Measurements from ENCODE around the gene LCA5.

GRCh38 chr6:79453558-79454042 is 83.6 kb downstream of the LCA5 start:
- no peak for TF ChIP-seq POLR2A (IDR thresholded peaks at IDR 0.05; ENCODE audit: low read depth, low read length)
- TF ChIP-seq CTCF (IDR thresholded peaks at IDR 0.05; ENCODE audit: extremely low read depth in 1 of 2, insufficient read depth in 1 of 2, low read depth in 1 of 2, low read length in 2 of 2) = no peak
- no peak for TF ChIP-seq MAX (IDR thresholded peaks at IDR 0.05; ENCODE audit: insufficient read depth, insufficient read length)
- no peak for TF ChIP-seq POLR2AphosphoS5 (IDR thresholded peaks at IDR 0.05; ENCODE audit: insufficient read depth, low read depth, low read length)
- TF ChIP-seq JUN (IDR thresholded peaks at IDR 0.05; ENCODE audit: borderline replicate concordance, insufficient read depth, insufficient read length, low read depth) = no peak
- TF ChIP-seq FOS (IDR thresholded peaks at IDR 0.05; ENCODE audit: borderline replicate concordance, insufficient read depth, low read length) = no peak
- no peak for TF ChIP-seq EZH2 (IDR thresholded peaks at IDR 0.05; ENCODE audit: borderline replicate concordance, low read depth, low read length, severe bottlenecking)
- no peak for TF ChIP-seq MYC (IDR thresholded peaks at IDR 0.05; ENCODE audit: low read depth, low read length)
- no peak for TF ChIP-seq GATA2 (IDR thresholded peaks at IDR 0.05; ENCODE audit: insufficient read depth, insufficient read length, low read depth, low read length)

All from endothelial cell of umbilical vein (primary cell).